K562 (cell line): ENCODE data around the gene PRSS53. TPM values are rescaled to one million over a fixed set of nuclear protein-coding genes. Genes with fewer than 3 reads are reported as not detected.

Experiments used
- CUX1 ChIP-seq: fragments of 200-800 bp; sonication (Bioruptor generic); IDR thresholded peaks from 2 replicates; pipeline ENCODE4 v1.6.1; 2016; ENCODE audit warnings: missing genetic modification characterization, missing compliant biosample characterization
- EZH2 ChIP-seq: IDR thresholded peaks from 2 replicates; pipeline ENCODE4 v1.6.1; 2012; ENCODE audit warnings: low read depth, mild to moderate bottlenecking, inconsistent platforms, low read length, borderline replicate concordance
- NCOA6 ChIP-seq: fragments of 450-650 bp; IDR thresholded peaks from 2 replicates; pipeline ENCODE4 v1.6.1; 2017; ENCODE audit warnings: mild to moderate bottlenecking
- NFIX ChIP-seq: fragments of 250-450 bp; sonication (Bioruptor Pico); IDR thresholded peaks from 2 replicates; pipeline ENCODE4 v1.4.0; 2020; ENCODE audit warnings: low read depth, mild to moderate bottlenecking, moderate library complexity
- PHF8 ChIP-seq: fragments of 200-600 bp; sonication (generic); IDR thresholded peaks from 2 replicates; pipeline ENCODE4 v1.6.1; 2012; ENCODE audit warnings: mixed run types, mild to moderate bottlenecking, inconsistent platforms, low read length, moderate library complexity, borderline replicate concordance
- PRPF4 ChIP-seq: fragments of 200-400 bp; formaldehyde crosslinking; IDR thresholded peaks from one replicate; pipeline ENCODE4 v1.6.1; 2017; ENCODE audit warnings: low read length, low read depth, mild to moderate bottlenecking; ENCODE audit not compliant: insufficient read depth, poor library complexity, severe bottlenecking
- SAP30 ChIP-seq: fragments of 200-600 bp; sonication (generic); IDR thresholded peaks from 2 replicates; pipeline ENCODE4 v1.6.1; 2012; ENCODE audit warnings: borderline replicate concordance, low read depth, mild to moderate bottlenecking, moderate library complexity, low read length, control low read depth, inconsistent platforms; ENCODE audit not compliant: insufficient read depth, poor library complexity, severe bottlenecking
- TRIM25 ChIP-seq: fragments of 450-650 bp; IDR thresholded peaks from 2 replicates; pipeline ENCODE4 v1.7.0; 2016; ENCODE audit warnings: borderline replicate concordance
- ZBTB1 ChIP-seq: sonication (generic); formaldehyde crosslinking; IDR thresholded peaks from 2 replicates; pipeline ENCODE4 v1.8.1; 2023; ENCODE audit warnings: missing genetic modification reagents, low read depth, mild to moderate bottlenecking, borderline replicate concordance
- ZNF124 ChIP-seq: sonication (generic); formaldehyde crosslinking; IDR thresholded peaks from 2 replicates; pipeline ENCODE4 v1.8.1; 2022; ENCODE audit warnings: missing genetic modification reagents
- ZNF77 ChIP-seq: fragments of 250-450 bp; sonication (Bioruptor Pico); IDR thresholded peaks from 2 replicates; pipeline ENCODE4 v1.5.0; 2020
- polyA plus RNA-seq, 8 experiments: library from polyadenylated mRNA; depleted of rRNA in 4 of 8; stranded (reverse) in 5 of 8; unstranded in 3 of 8; fragments of >200 nt; fragmentation: Nextera tagmentation in 2 of 8; fragmentation: Illumina TruSeq in 1 of 8; extraction: Ambion mirVana in 2 of 8; extraction: Trizol in 1 of 8; gene quantifications; 2 replicates each; pipeline versions ENCODE4 v1.2.1 to v1.2.3, GENCODE V29; 2011 to 2014; ENCODE audit warnings: inconsistent platforms in 1 of 8, missing spikeins in 1 of 8
- total RNA-seq, 7 experiments: library from RNA; depleted of rRNA in 6 of 7; stranded (reverse); fragments of >200 nt in 6 of 7; fragmentation: Illumina TruSeq in 2 of 7; extraction: Trizol in 2 of 7; gene quantifications; 2 replicates each; pipeline versions ENCODE4 v1.2.1 to v1.2.3, GENCODE V29; 2011 to 2021; ENCODE audit warnings: low replicate concordance in 1 of 7
- TF ChIP-seq, protein P1 (sequence below): sonication (generic); formaldehyde crosslinking; IDR thresholded peaks from 2 replicates; pipeline ENCODE4 v1.8.0; 2022; ENCODE audit warnings: missing genetic modification reagents, mild to moderate bottlenecking, borderline replicate concordance
- TF ChIP-seq, protein P2 (sequence below): fragments of 150-350 bp; IDR thresholded peaks from 2 replicates; pipeline ENCODE4 v1.6.1; 2014; ENCODE audit warnings: low read depth, mild to moderate bottlenecking, low read length, borderline replicate concordance

PRSS53 gene
- total and polyA plus RNA-seq, 9 of the 15 experiments (the other 6 are each of a cell fraction or from before 2014, with no cell fraction given) = 0.40 to 1.9 (median 0.78) TPM; not detected in 2

GRCh38 chr16:31108794-31109558, 20.2 kb upstream of the PRSS53 start (continued):
- TF ChIP-seq PRPF4 (peak; percentile 57), ZNF77 (CRISPR knock-in tag) (no peak), TRIM25 (no peak), NCOA6 (no peak), ZBTB1 (no peak), NFIX (CRISPR knock-in tag) (no peak), ZNF124 (no peak), PHF8 (no peak), CUX1 (CRISPR knock-in tag) (no peak), EZH2 (no peak), SAP30 (no peak)
- TF ChIP-seq, protein P1, sequence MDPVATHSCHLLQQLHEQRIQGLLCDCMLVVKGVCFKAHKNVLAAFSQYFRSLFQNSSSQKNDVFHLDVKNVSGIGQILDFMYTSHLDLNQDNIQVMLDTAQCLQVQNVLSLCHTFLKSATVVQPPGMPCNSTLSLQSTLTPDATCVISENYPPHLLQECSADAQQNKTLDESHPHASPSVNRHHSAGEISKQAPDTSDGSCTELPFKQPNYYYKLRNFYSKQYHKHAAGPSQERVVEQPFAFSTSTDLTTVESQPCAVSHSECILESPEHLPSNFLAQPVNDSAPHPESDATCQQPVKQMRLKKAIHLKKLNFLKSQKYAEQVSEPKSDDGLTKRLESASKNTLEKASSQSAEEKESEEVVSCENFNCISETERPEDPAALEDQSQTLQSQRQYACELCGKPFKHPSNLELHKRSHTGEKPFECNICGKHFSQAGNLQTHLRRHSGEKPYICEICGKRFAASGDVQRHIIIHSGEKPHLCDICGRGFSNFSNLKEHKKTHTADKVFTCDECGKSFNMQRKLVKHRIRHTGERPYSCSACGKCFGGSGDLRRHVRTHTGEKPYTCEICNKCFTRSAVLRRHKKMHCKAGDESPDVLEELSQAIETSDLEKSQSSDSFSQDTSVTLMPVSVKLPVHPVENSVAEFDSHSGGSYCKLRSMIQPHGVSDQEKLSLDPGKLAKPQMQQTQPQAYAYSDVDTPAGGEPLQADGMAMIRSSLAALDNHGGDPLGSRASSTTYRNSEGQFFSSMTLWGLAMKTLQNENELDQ = no peak
- TF ChIP-seq, protein P2, sequence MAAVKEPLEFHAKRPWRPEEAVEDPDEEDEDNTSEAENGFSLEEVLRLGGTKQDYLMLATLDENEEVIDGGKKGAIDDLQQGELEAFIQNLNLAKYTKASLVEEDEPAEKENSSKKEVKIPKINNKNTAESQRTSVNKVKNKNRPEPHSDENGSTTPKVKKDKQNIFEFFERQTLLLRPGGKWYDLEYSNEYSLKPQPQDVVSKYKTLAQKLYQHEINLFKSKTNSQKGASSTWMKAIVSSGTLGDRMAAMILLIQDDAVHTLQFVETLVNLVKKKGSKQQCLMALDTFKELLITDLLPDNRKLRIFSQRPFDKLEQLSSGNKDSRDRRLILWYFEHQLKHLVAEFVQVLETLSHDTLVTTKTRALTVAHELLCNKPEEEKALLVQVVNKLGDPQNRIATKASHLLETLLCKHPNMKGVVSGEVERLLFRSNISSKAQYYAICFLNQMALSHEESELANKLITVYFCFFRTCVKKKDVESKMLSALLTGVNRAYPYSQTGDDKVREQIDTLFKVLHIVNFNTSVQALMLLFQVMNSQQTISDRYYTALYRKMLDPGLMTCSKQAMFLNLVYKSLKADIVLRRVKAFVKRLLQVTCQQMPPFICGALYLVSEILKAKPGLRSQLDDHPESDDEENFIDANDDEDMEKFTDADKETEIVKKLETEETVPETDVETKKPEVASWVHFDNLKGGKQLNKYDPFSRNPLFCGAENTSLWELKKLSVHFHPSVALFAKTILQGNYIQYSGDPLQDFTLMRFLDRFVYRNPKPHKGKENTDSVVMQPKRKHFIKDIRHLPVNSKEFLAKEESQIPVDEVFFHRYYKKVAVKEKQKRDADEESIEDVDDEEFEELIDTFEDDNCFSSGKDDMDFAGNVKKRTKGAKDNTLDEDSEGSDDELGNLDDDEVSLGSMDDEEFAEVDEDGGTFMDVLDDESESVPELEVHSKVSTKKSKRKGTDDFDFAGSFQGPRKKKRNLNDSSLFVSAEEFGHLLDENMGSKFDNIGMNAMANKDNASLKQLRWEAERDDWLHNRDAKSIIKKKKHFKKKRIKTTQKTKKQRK = no peak
